RCC 7860 (cell line): ENCODE data around the gene PEX26.

Source experiments
- DNase-seq: peaks from one replicate; pipeline ENCODE4 v3.0.0-alpha.2; 2015; ENCODE audit warnings: low spot score
- FAIRE-seq: peaks from 2 replicates; lab custom pipeline; 2012; peaks lifted over from hg19 to GRCh38; lab: Jason Lieb, UNC

Gene PEX26

DNA sequence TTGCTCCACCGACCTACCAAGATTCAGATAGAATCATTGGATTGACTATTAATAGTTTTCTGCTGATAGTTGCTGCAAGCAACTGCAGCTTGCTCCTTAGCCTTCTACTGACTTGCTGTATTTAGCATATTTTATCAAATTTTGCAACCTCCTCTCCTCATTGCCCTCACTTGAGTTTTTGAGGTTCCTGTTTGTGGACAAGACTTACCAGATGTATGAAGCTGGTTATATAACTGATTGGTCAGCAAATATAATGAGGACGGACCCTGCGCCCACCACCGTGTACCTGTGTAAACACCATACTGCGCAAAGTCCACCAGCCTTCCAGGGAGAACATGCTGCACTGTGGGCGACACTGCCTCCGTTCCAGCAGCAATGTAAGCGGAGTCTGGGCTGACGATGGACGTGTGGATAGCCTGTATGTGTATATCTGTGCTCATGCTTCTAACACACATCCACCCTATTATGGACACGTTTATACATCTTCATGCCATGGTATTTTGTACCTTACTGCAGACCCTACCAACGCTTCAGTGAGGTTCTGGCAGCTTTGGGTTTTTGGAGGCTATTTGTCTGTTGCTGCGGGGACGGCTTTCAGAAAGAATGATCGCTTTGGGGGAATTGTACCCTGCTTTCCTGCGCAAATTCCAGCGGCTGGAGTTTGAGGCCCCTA lies 70.6 kb downstream of the PEX26 start:
- DNase-seq (no peak), FAIRE-seq (no peak)

DNA sequence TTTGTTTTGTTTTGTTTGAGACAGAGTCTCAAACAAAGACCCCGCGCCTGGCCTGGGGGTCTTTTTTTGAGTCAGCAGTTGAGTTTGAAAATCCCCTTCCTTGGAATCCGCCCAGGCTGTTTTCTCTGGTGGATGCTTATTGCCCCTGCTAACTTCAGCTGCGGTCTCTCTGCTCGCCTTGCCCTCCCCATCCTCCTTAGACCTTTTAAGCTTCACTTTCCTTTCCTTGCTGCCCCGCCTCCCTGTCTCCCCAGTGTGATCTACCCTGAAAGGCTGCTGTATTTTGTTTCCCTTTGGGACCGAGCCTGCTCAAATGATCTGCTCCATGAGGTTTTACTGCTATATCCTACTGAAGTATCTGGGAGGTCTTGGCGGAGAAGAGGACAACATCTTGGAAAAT lies 74.7 kb downstream of the PEX26 start:
- DNase-seq = no peak
- no peak for FAIRE-seq

DNA sequence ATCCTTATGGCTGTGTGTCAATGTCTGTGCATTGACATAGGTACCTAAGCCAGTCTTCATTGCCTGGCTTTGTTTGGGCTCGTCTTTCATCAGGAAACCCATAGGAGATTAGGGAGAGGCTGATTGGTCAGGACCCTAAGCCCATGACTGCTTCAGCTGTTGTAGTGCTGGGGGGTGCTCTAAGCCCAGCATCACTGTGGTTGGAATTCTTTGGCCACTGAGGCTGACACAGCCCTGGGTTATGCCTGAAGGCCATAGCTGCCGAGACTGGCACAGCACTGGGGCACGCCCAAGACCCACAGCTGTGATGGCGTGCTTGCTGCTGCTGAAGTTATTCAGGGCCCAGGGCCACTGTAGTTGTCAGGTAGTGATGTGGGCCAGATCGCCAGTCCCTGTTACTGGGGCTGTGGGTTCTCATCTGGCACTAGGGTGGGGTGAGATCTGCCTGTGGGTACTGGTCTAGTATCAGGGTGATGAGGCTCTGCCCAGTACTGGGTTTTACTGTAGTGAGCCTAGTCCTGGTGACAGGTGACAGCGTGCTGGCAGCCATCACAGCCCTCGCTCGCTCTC lies 77.1 kb downstream of the PEX26 start:
- DNase-seq (no peak), FAIRE-seq (no peak)
